ENCODE results near the gene TSSC4.
"Not testable (repeated sequence)": the region's sequence is repeated elsewhere in the genome, so short reads cannot be mapped to it uniquely, and the experiment has no call there.

TSSC4 gene

DNA sequence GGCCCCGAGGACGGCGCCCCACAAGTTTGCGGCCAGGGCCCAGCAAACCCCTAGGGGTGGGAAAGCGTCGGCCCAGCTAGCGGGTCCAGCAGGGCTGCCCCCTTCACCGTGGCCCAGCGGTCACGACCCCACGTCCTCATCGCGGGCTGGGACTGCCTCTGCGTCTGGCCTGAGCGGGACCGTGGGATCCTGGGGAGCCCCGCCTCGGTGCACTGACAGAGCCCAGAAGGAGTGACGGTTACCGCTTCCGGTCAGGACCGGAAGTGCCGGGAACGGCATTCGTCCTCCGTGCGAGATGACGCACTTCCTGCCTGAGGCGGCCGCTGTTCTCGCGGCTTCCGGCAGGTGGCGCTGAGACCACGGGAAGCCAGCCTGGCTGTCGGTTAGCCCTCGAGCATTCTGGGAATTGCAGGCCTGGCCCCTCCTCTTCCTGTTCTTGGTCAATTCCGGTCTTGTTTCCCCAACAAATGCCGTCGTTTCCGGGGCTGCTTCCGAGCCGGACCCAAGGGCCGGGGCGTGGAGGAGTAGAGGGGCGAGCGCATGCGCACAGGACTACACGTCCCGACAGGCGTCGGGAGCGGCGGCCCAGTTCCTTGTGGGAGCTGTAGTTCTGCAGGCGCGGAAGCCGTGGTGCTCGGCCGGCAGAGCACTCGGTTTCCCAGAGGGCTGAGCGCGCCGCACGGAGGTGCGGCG lies at the start of gene TSSC4:
Gene TSSC4, plus strand, starts transcription at position 682 of the 693 bp plus-strand sequence. CDS start 1,884 bp downstream, outside the sequence.
- H3K27me3 Mint-ChIP-seq (ENCODE audit: low read depth), result no peaks in the 10 kb centered on the region
- no peaks in the 10 kb centered on the region for H3K9me3 Mint-ChIP-seq
- peak within 1 kb of the TSS; percentile 85 to 98 (median 94) for H3K27ac Mint-ChIP-seq
- H3K4me3 Mint-ChIP-seq, result peak within 1 kb of the TSS; percentile 91 to 98 (median 95)
- H3K4me1 Mint-ChIP-seq, result peaks cover 5% of the 10 kb centered on the region
- H3K36me3 Mint-ChIP-seq (ENCODE audit: low read depth), result peaks cover 12% of the 10 kb centered on the region
- peak; percentile 98 to 99 (median 99) for TF ChIP-seq CTCF (IDR thresholded peaks at IDR 0.05; ENCODE audit: unreplicated experiment in 3 of 3)

DNA sequence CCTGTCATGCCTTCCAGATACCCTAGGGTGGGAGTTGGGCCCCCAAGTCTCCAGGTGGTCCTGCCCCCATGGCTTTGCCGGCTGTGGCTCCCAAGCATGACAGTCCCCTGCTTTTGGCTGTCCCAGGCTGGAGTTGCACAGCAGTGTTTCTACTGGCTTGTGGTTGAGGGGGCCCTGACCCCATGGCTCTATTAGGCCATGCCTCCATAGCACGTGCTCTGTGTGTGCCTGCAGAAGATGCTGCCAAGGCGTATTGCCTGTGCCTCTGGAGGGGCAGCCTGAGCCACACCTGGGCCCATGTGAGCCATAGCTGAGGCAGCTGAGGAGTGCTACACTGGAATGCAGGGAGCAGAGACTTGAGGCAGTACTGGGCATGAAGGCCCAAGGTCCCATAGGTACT lies 48.8 kb upstream of the TSSC4 start:
- no peaks in the 10 kb centered on the region for H3K4me1 Mint-ChIP-seq
- H3K9me3 Mint-ChIP-seq, result peaks cover 23% of the 10 kb centered on the region
- H3K36me3 Mint-ChIP-seq (ENCODE audit: low read depth), result no peaks in the 10 kb centered on the region

DNA sequence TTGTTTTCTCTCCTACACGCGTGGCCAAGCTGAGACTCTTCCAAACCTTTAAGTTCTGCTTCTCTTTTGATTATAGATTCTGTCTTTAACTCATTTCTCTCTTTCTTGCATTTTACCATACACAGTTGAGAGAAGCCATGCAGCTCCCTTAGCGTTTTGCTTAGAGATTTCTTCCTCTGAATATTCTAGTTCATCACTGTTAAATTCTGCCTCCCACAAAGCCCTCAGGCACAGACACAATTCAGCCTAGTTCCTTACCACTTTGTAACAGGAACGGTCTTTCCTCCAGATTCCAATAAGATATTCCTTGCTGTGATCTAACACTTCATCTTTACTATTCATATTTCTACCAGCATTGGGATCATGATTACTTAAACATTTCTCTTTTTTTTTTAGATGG lies 48.1 kb upstream of the TSSC4 start:
- Mint-ChIP-seq H3K9me3 (peaks cover 22% of the 10 kb centered on the region), H3K4me3 (no peak overlapping the region), H3K27ac (no peak overlapping the region), H3K27me3 (ENCODE audit: low read depth) (peaks cover 10% of the 10 kb centered on the region), H3K36me3 (ENCODE audit: low read depth) (no peaks in the 10 kb centered on the region), H3K4me1 (no peaks in the 10 kb centered on the region)
- no peak for TF ChIP-seq CTCF (IDR thresholded peaks at IDR 0.05; ENCODE audit: unreplicated experiment in 3 of 3)

More for the DNA sequence above, 48.8 kb upstream of the TSSC4 start:
- no peak for TF ChIP-seq CTCF (IDR thresholded peaks at IDR 0.05; ENCODE audit: unreplicated experiment in 3 of 3)
- Mint-ChIP-seq H3K27ac (no peak overlapping the region), H3K27me3 (ENCODE audit: low read depth) (peaks cover 10% of the 10 kb centered on the region), H3K4me3 (no peak overlapping the region)

DNA sequence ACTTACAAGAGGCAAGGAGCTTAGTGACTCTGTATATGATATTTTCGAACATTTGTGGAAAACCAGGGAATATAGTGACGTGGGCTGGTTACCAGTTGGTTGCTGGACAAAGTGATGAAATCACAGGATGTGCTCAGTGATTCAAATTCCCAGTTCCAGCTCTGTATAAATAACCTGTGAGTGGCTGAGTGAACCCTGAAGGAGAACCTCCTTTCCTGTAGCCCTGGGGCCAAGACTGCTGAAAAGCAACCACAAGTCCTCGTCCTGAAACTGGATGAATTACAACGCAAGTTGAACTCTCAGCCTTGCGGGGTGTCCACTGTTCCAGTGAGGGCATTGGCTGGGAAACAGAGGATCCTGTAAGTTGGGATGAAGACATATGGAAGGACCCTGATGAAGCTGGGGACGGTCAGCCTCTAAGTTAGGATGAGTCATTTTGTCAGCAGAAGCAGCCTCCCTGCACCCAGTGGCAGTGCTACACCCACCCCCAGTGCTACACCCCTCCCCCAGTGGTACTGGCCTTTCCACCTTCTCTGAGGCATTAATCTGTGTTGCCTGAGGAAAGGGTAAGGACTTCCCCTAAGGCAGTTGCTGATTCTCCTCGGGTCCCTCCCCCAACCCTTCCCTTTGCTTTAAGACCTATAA lies 45.4 kb upstream of the TSSC4 start:
- Mint-ChIP-seq H3K27me3 (ENCODE audit: low read depth) (peaks cover 10% of the 10 kb centered on the region), H3K36me3 (ENCODE audit: low read depth) (no peaks in the 10 kb centered on the region), H3K4me1 (no peaks in the 10 kb centered on the region), H3K27ac (no peak overlapping the region), H3K4me3 (no peak overlapping the region), H3K9me3 (peaks cover 11% of the 10 kb centered on the region)
- TF ChIP-seq CTCF (IDR thresholded peaks at IDR 0.05; ENCODE audit: unreplicated experiment in 3 of 3), result no peak

- H3K4me3 Mint-ChIP-seq, result no peak overlapping the region
- no peaks in the 10 kb centered on the region for H3K4me1 Mint-ChIP-seq
- H3K36me3 Mint-ChIP-seq (ENCODE audit: low read depth), result no peaks in the 10 kb centered on the region
- H3K27ac Mint-ChIP-seq, result no peak overlapping the region
- peaks cover 13% of the 10 kb centered on the region for H3K27me3 Mint-ChIP-seq (ENCODE audit: low read depth)
- peaks cover 9% of the 10 kb centered on the region for H3K9me3 Mint-ChIP-seq
- TF ChIP-seq CTCF (IDR thresholded peaks at IDR 0.05; ENCODE audit: unreplicated experiment in 3 of 3), result no peak
Observed at GRCh38 chr11:2357246-2357645, 43.3 kb upstream of the TSSC4 start.

DNA sequence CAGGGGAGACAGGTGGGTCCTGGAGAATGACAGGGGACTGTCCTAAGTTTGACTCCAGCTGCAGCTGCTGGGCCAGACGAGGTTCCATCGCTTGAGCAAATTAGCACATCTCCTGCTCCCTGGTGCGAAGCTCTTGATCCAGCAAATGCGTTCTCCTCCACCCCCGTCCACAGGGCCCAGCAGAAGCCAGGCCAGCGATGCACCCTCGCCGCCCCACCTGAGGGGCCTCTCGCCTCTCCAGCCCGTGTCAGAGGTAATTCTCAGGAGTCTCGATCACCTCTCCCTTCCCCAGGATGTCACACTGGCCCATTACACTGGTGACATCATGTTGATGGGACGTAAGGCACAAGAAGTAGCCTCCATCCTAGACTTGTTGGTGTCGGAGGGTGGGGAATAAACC lies 42.9 kb upstream of the TSSC4 start:
- H3K27me3 Mint-ChIP-seq (ENCODE audit: low read depth), result peaks cover 13% of the 10 kb centered on the region
- H3K4me3 Mint-ChIP-seq; H3K9me3 Mint-ChIP-seq; H3K36me3 Mint-ChIP-seq (ENCODE audit: low read depth); H3K27ac Mint-ChIP-seq; H3K4me1 Mint-ChIP-seq: not testable (repeated sequence)
